HL-60/S4 treated with phorbol 12-myristate 13-acetate at 8.2 ng/mL for 4 days and 3 days (cell line): ENCODE data around the gene CCL19.

Experiments
- in situ Hi-C: fragments of 300-500 bp; cut with MboI; formaldehyde crosslinking; loops from 2 replicates; pipeline ENCODE4 v1.15.0; 2022; ENCODE audit warnings: low sequenced_read_pairs

Gene CCL19

GRCh38 chr9:34665067-34665380, 26.1 kb downstream of the CCL19 start:
- in situ Hi-C loops, result loop anchor here (25.0 kb wide), 1 partner anchor 447 kb away; the partner anchor contains the start of genes ATOSB and STOML2

- in situ Hi-C loops, result loop anchor here (25.0 kb wide), 1 partner anchor 448 kb away; the partner anchor contains the start of genes ATOSB and STOML2
Observed at GRCh38 chr9:34664281-34665066, 26.6 kb downstream of the CCL19 start.

DNA sequence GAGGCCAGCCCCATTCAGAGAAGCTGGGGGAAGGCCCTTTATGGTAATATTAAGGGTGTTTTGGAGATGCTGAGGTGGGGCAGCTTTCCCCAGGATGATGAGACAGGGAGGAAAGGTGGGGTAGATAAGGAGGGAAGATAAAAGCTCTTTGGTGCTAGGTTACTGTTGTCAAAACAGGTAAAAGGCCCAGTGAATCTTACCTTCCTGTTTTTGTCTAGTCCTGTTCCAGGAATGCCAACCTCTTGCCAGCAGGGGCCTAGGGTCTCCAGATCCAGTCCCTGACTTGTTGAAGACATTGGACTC, 27.8 kb downstream of the CCL19 start:
- in situ Hi-C loops, result loop anchor here (25.0 kb wide), 1 partner anchor 449 kb away; the partner anchor contains the start of genes ATOSB and STOML2

GRCh38 chr9:34662526-34663302, 28.4 kb downstream of the CCL19 start, which contains the start of gene CCL27:
TSS of gene CCL27 (minus strand) at chr9:34662657. CDS start at chr9:34662633, 24 bp downstream.
- in situ Hi-C loops, result loop anchor here (25.0 kb wide), 1 partner anchor 450 kb away; the partner anchor contains the start of genes ATOSB and STOML2

- in situ Hi-C loops, result loop anchor here (25.0 kb wide), 1 partner anchor 453 kb away; the partner anchor contains the start of genes ATOSB and STOML2
Observed at GRCh38 chr9:34659592-34660253, 31.4 kb downstream of the CCL19 start.

DNA sequence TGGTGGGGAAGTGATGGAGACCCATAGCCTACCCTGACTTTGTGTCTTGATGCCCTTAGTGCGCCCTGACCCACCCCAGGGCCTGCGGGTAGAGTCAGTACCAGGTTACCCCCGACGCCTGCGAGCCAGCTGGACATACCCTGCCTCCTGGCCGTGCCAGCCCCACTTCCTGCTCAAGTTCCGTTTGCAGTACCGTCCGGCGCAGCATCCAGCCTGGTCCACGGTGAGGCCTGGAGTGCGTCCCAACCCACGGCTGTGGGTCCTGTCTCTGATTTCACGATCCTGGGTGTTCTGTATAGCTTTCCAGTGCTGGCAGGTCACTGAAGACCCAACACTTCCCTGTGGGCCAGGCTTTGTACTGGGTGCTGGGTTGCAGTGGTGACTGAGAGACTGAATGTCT, 32.6 kb downstream of the CCL19 start:
- in situ Hi-C loops, result loop anchor here (25.0 kb wide), 1 partner anchor 454 kb away; the partner anchor contains the start of genes ATOSB and STOML2

- in situ Hi-C loops, result loop anchor here (25.0 kb wide), 1 partner anchor 455 kb away; the partner anchor contains the start of genes ATOSB and STOML2
Observed at GRCh38 chr9:34656992-34657391, 34.1 kb downstream of the CCL19 start.

DNA sequence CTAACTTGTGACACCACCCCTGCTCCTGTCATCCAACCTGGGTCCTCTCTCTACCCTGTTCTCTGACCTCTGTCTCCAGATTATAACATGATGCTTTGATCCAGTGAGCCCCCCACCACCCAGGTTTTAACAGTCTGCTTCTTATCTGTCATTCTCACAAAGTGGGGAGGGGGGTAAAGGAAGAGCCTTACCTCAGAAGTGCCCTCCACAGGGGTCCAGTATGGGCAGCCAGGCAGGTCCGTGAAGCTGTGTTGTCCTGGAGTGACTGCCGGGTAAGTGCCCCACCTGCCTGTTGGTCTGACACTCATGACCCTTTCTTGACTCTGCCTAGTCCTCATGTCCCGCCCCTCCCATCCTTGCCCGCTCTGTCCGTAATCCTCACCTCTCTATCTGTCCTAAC, 35.7 kb downstream of the CCL19 start:
- in situ Hi-C loops, result loop anchor here (25.0 kb wide), 1 partner anchor 457 kb away; the partner anchor contains the start of genes ATOSB and STOML2

- in situ Hi-C loops, result loop anchor here (25.0 kb wide), 1 partner anchor 458 kb away; the partner anchor contains the start of genes ATOSB and STOML2
Observed at GRCh38 chr9:34654323-34655051, 36.6 kb downstream of the CCL19 start.

DNA sequence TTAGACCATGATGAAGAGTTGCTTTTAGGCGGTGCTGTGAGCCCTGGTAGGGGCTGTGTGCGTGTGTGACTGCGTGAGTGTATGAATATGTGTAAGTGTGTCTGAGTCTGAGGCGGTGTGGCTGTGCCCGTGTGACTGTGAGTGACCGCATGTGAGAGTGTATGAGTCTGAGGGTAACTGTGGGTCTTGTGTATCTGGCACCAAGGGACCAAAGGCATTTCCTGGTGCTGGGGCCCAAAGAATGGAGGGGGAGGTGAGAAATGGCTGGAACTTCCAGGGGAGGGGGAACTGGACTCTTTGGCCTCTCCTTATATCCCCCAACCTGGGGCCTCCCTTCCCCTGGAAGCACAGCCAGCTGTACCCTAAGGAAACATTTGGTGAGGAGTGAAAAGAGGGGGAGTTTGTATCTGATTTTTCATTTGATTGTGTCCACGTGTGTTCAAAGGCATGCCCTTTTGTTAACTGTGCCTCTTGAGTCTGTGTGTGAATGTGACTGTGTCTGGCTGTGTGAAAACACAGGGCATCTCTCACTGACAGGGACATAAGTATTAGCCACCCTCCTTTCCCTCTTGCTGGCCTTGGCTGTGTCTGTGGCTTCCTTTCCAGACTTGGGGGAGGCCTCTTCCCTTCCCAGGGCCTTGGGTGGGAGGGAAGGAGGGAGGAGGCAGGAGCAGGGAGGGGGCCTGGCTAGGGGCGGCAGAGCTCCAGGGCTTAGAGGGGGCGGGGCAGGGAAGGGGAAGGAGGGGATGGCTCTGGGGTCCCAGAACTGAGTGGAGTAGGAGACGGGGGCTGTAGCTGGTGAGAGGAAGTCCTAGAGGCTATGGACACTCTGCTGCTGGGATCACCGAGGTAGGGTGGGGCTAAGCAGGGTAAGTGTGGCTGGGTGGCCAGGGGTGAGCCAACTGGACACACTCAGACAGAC, 37.7 kb downstream of the CCL19 start:
- in situ Hi-C loops, result loop anchor here (25.0 kb wide), 1 partner anchor 459 kb away; the partner anchor contains the start of genes ATOSB and STOML2

DNA sequence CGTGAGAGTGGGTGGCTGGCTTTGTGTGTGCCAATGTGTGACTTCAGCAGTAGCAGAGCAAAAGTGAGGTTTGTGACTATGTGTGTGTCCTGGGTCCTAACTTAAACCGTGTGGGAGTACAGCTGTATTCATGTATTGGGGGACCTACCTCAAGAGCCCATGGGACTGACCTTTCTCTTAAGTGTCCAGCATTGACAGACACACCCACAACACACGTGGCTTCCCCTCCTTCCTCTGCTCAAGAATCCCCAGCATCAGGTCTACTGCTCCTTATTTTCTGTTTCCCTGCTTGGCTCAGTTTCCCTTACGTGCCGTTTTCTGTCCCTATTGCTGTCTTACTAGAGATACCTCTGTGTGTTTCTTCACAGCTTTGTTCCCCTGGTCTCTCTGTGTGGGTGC, 38.5 kb downstream of the CCL19 start:
- in situ Hi-C loops, result loop anchor here (25.0 kb wide), 1 partner anchor 460 kb away; the partner anchor contains the start of genes ATOSB and STOML2

GRCh38 chr9:34651876-34652601, 39.0 kb downstream of the CCL19 start, which contains the start of gene IL11RA:
TSS of gene IL11RA (plus strand) at chr9:34652185. CDS start at chr9:34655218, 3,033 bp downstream.
- in situ Hi-C loops, result loop anchor here (25.0 kb wide), 1 partner anchor 460 kb away; the partner anchor contains the start of genes ATOSB and STOML2

- in situ Hi-C loops, result loop anchor here (25.0 kb wide), 1 partner anchor 461 kb away; the partner anchor contains the start of genes ATOSB and STOML2
Observed at GRCh38 chr9:34651321-34651720, 39.8 kb downstream of the CCL19 start.

DNA sequence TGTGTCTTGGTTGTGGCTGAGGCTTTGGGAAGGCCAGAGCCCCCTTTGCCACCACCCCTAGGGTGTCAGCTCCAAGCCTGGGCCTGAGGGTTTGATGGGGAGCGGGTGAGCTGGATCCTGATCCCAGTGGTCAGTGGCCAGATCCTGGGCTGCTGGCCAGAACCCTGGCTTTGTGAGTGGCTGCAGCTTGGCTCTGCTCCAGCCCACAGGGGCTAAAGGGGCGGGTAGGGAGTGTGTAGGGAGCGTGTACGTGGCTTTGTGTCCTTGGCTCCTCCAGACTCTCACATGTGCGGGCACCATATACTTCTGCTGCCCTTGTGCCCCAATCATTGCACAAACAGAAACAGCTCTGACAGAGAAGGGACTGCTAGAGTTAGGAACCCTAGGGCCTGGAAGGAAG, 40.3 kb downstream of the CCL19 start:
- in situ Hi-C loops, result loop anchor here (25.0 kb wide), 1 partner anchor 461 kb away; the partner anchor contains the start of genes ATOSB and STOML2

- in situ Hi-C loops, result no loop called here
Observed at GRCh38 chr9:34648673-34649072, 42.4 kb downstream of the CCL19 start.

- in situ Hi-C loops, result no loop called here
Observed at GRCh38 chr9:34647651-34648050, 43.4 kb downstream of the CCL19 start.

DNA sequence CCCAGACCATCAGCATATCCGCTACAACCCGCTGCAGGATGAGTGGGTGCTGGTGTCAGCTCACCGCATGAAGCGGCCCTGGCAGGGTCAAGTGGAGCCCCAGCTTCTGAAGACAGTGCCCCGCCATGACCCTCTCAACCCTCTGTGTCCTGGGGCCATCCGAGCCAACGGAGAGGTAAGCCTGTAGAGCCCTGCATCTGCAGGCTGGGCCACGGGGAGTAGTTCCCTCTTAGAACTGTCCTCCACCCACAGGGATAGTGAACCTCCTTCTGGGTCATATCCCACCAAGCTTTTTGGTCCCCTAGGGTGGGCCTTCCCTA, 44.0 kb downstream of the CCL19 start:
- in situ Hi-C loops, result no loop called here
